Endothelial cell of umbilical vein (primary cell): ENCODE results near the gene OLFM1. TPM values are rescaled to one million over a fixed set of nuclear protein-coding genes. Genes with fewer than 3 reads are reported as not detected.

ENCODE experiments used
- BruUV-seq: library from RNA; stranded (reverse); fragments of 400-500 nt; replicated peaks from 2 replicates; lab custom pipeline; 2021; lab: Mats Ljungman, UMichigan
- CTCF ChIA-PET: fragments of 300-600, 350-600 bp; sonication (Branson Sonifier 250); formaldehyde crosslinking; loops from one replicate; lab custom pipeline; 2021; ENCODE audit warnings: antibody characterized with exemption, inconsistent platforms; lab: Charles Lee
- POLR2A ChIA-PET: fragments of 300-600, 350-600 bp; sonication (Branson Sonifier 250); formaldehyde crosslinking; loops from one replicate; lab custom pipeline; 2021; ENCODE audit warnings: antibody characterized with exemption, inconsistent platforms; lab: Charles Lee
- DNase-seq: peaks from one replicate; pipeline ENCODE4 v3.0.0-alpha.2; 2011; ENCODE audit warnings: low read depth, low spot score
- FAIRE-seq: peaks from 2 replicates; lab custom pipeline; 2011; peaks lifted over from hg19 to GRCh38; lab: Jason Lieb, UNC
- H2AFZ ChIP-seq: 2 replicates; pipeline ENCODE4 v1.6.0; 2012; ENCODE audit warnings: low read depth, low read length, control low read depth, inconsistent platforms
- H3K27ac ChIP-seq: 2 replicates; pipeline ENCODE4 v1.5.1; 2011; ENCODE audit warnings: low read depth, mild to moderate bottlenecking, control low read depth, low read length, moderate library complexity; ENCODE audit not compliant: insufficient read depth
- H3K27me3 ChIP-seq, 2 experiments: 2 replicates each; pipeline versions ENCODE4 v1.6.0 to v1.6.1; 2011; ENCODE audit warnings: low read length in 2 of 2, mixed read lengths in 1 of 2; ENCODE audit not compliant: control insufficient read depth in 2 of 2, insufficient read depth in 2 of 2
- H3K36me3 ChIP-seq, 2 experiments: 2 replicates in 1 of 2; 3 replicates in 1 of 2; pipeline ENCODE4 v1.5.1; 2011; ENCODE audit warnings: low read length in 2 of 2, mild to moderate bottlenecking in 1 of 2, moderate library complexity in 1 of 2; ENCODE audit not compliant: control insufficient read depth in 2 of 2, insufficient read depth in 2 of 2; ENCODE audit errors: extremely low read depth in 1 of 2
- H3K4me1 ChIP-seq: 3 replicates; pipeline ENCODE4 v1.5.1; 2011; ENCODE audit warnings: mild to moderate bottlenecking, low read length; ENCODE audit not compliant: control insufficient read depth, insufficient read depth; ENCODE audit errors: extremely low read depth
- H3K4me2 ChIP-seq: 2 replicates; pipeline ENCODE4 v1.6.1; 2011; ENCODE audit warnings: low read length, control low read depth, mixed read lengths; ENCODE audit not compliant: insufficient read depth
- H3K4me3 ChIP-seq, 3 experiments: fragments of 200-600 bp in 1 of 3; sonication (generic), shearing (Covaris generic) in 1 of 3; replicated peaks in 1 of 3; 2 replicates each; pipeline ENCODE4 v1.5.1; 2011 to 2016; ENCODE audit warnings: control low read depth in 3 of 3, low read length in 3 of 3, mild to moderate bottlenecking in 2 of 3, inconsistent platforms in 1 of 3, low read depth in 1 of 3, moderate library complexity in 1 of 3; ENCODE audit not compliant: insufficient read depth in 1 of 3
- H3K79me2 ChIP-seq: 2 replicates; pipeline ENCODE4 v1.6.0; 2012; ENCODE audit warnings: low read length, inconsistent platforms; ENCODE audit not compliant: control insufficient read depth, insufficient read depth
- H3K9ac ChIP-seq: replicated peaks from 2 replicates; pipeline ENCODE3; 2011; ENCODE audit warnings: low read length, control low read depth; ENCODE audit not compliant: insufficient read depth; ENCODE audit errors: extremely low read depth
- H3K9me1 ChIP-seq: replicated peaks from 3 replicates; pipeline ENCODE4 v1.6.0; 2011; ENCODE audit warnings: mild to moderate bottlenecking, low read length; ENCODE audit not compliant: control insufficient read depth, insufficient read depth; ENCODE audit errors: extremely low read depth
- H3K9me3 ChIP-seq: replicated peaks from 2 replicates; pipeline ENCODE4 v1.5.1; 2012; ENCODE audit warnings: low read length, inconsistent platforms; ENCODE audit not compliant: control insufficient read depth, insufficient read depth
- H4K20me1 ChIP-seq: replicated peaks from 2 replicates; pipeline ENCODE3; 2011; ENCODE audit warnings: mild to moderate bottlenecking, low read length; ENCODE audit not compliant: control insufficient read depth, insufficient read depth; ENCODE audit errors: extremely low read depth
- CTCF ChIP-seq, 2 donors: IDR thresholded peaks; 1 replicate in 1 of 2; 2 replicates in 1 of 2; pipeline ENCODE4 v1.5.1; 2011; ENCODE audit warnings: low read length in 2 of 2, mild to moderate bottlenecking in 2 of 2, moderate library complexity in 2 of 2, control low read depth in 1 of 2, inconsistent platforms in 1 of 2, low read depth in 1 of 2; ENCODE audit not compliant: insufficient read depth in 1 of 2; ENCODE audit errors: extremely low read depth in 1 of 2
- EZH2 ChIP-seq: IDR thresholded peaks from 2 replicates; pipeline ENCODE4 v1.6.1; 2012; ENCODE audit warnings: borderline replicate concordance, low read depth, mild to moderate bottlenecking, moderate library complexity, low read length, inconsistent platforms; ENCODE audit not compliant: severe bottlenecking
- FOS ChIP-seq: IDR thresholded peaks from 2 replicates; pipeline ENCODE4 v1.6.1; 2011; ENCODE audit warnings: mild to moderate bottlenecking, low read length, moderate library complexity, borderline replicate concordance; ENCODE audit not compliant: insufficient read depth
- GATA2 ChIP-seq: IDR thresholded peaks from 2 replicates; pipeline ENCODE4 v1.7.0; 2011; ENCODE audit warnings: low read depth, mild to moderate bottlenecking, moderate library complexity, mixed read lengths, low read length; ENCODE audit not compliant: insufficient read length, insufficient read depth
- JUN ChIP-seq: IDR thresholded peaks from 2 replicates; pipeline ENCODE4 v1.6.1; 2011; ENCODE audit warnings: borderline replicate concordance, low read depth; ENCODE audit not compliant: insufficient read length, insufficient read depth
- MAX ChIP-seq: IDR thresholded peaks from 2 replicates; pipeline ENCODE4 v1.6.1; 2011; ENCODE audit not compliant: insufficient read depth, insufficient read length
- MYC ChIP-seq: IDR thresholded peaks from one replicate; pipeline ENCODE4 v1.6.1; 2011; ENCODE audit warnings: mild to moderate bottlenecking, low read depth, low read length
- POLR2A ChIP-seq: IDR thresholded peaks from 2 replicates; pipeline ENCODE4 v1.6.1; 2012; ENCODE audit warnings: low read depth, mild to moderate bottlenecking, control low read depth, low read length
- POLR2AphosphoS5 ChIP-seq: IDR thresholded peaks from 2 replicates; pipeline ENCODE4 v1.6.1; 2012; ENCODE audit warnings: low read depth, mild to moderate bottlenecking, control low read depth, low read length, moderate library complexity; ENCODE audit not compliant: insufficient read depth
- dilution Hi-C: fragments of 300-500 bp; cut with MboI; formaldehyde crosslinking; loops from one replicate; pipeline ENCODE4 v1.15.0; 2019; ENCODE audit warnings: low sequenced_read_pairs; ENCODE audit not compliant: extremely low pct_ligation_motif_present
- intact Hi-C: fragments of 100-400 bp; cut with micrococcal nuclease; formaldehyde crosslinking; loops from one replicate; pipeline ENCODE4 v1.10.0; 2022
- polyA plus RNA-seq, 4 experiments: library from polyadenylated mRNA; depleted of rRNA in 3 of 4; stranded (reverse) in 3 of 4; unstranded in 1 of 4; fragments of >200 nt; gene quantifications; 2 replicates each; pipeline versions ENCODE4 v1.2.1 to v1.2.3, GENCODE V29; 2011 to 2012; ENCODE audit warnings: missing spikeins in 1 of 4
- total RNA-seq: library from RNA; stranded (reverse); gene quantifications from 2 replicates; pipeline ENCODE4 v1.2.3, GENCODE V29; 2021

The OLFM1 gene
- total and polyA plus RNA-seq, 2 donors (not counting 3 experiments of a cell fraction or from before 2014, with no cell fraction given), result 0.07 to 0.95 TPM

GRCh38 chr9:135154050-135154615 lies 66.7 kb downstream of the OLFM1 start:
- no peak overlapping the region for H3K4me3 ChIP-seq
- no peaks in the 10 kb centered on the region for H3K36me3 ChIP-seq
- no peak overlapping the region for H3K27ac ChIP-seq
- no peaks in the 10 kb centered on the region for H3K27me3 ChIP-seq
- no peak overlapping the region for H2AFZ ChIP-seq
- no peaks in the 10 kb centered on the region for H3K79me2 ChIP-seq
- FAIRE-seq (no peak), DNase-seq (no peak)
- no peaks in the 10 kb centered on the region for H3K4me1 ChIP-seq
- H3K9me1 ChIP-seq, result no peaks in the 10 kb centered on the region
- no TSS peak for BruUV-seq
- CTCF ChIA-PET, result no interaction called here
- dilution Hi-C loops, result no loop called here
- intact Hi-C loops, result no loop called here
- POLR2A ChIA-PET, result no interaction called here
- no peak for TF ChIP-seq GATA2
- TF ChIP-seq EZH2, result no peak
- no peak for TF ChIP-seq POLR2AphosphoS5
- TF ChIP-seq MYC, result no peak
- TF ChIP-seq FOS, result no peak
- TF ChIP-seq JUN, result no peak
- no peak for TF ChIP-seq POLR2A
- no peak for TF ChIP-seq MAX
- no peak for TF ChIP-seq CTCF (IDR thresholded peaks at IDR 0.05; ENCODE audit: extremely low read depth in 1 of 2, insufficient read depth in 1 of 2, low read depth in 1 of 2, low read length in 2 of 2)
- no peak overlapping the region for H3K4me2 ChIP-seq
- no peaks in the 10 kb centered on the region for H4K20me1 ChIP-seq
- no peak overlapping the region for H3K9ac ChIP-seq
- H3K9me3 ChIP-seq, result peaks cover 6% of the 10 kb centered on the region
